GM19372 (cell line): ENCODE data around the gene COQ8B.
"Not testable (repeated sequence)": the region's sequence is repeated elsewhere in the genome, so short reads cannot be mapped to it uniquely, and the experiment has no call there.

ENCODE experiments used
- ATAC-seq: cut with Tn5 transposase; IDR thresholded peaks from one replicate; pipeline ENCODE4 v1.9.1; 2021; ENCODE audit warnings: mild to moderate bottlenecking, low read depth, moderate library complexity; ENCODE audit not compliant: unreplicated experiment

The COQ8B gene

GRCh38 chr19:40672573-40673299 lies 44.0 kb downstream of the COQ8B start:
- no peak for ATAC-seq

GRCh38 chr19:40672038-40672437 lies 44.6 kb downstream of the COQ8B start:
- no peak for ATAC-seq

GRCh38 chr19:40671404-40671803 lies 45.3 kb downstream of the COQ8B start:
- ATAC-seq = no peak

DNA sequence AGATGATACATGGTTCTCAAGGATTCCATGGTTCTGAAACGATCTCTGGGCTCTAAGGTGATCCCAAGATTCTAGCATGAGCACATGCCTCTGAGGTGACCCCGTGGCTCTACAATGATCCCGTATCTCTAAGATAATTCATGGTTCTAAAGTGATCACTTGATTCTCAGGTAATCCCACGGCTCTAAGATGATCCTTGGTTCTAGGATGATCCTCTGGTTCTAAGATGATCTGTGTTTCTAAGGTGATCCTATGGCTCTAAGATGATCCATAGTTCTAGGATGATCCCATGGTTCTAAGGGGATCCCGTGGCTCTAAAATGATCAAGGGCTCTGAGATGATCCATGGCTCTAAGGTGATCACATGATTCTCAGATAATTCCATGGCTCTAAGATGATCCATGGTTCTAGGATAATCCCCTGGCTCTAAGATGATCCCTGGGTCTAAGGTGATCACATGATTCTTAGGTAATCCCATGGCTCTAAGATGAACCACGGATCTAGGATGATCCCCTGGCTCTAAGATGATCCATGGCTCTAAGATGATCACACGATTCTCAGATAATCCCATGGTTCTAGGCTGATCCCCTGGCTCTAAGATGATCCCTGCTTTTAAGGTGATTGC lies 47.6 kb downstream of the COQ8B start:
- no peak for ATAC-seq

- no peak for ATAC-seq
These were observed 49.1 kb downstream of the COQ8B start for GRCh38 chr19:40667602-40668001.

DNA sequence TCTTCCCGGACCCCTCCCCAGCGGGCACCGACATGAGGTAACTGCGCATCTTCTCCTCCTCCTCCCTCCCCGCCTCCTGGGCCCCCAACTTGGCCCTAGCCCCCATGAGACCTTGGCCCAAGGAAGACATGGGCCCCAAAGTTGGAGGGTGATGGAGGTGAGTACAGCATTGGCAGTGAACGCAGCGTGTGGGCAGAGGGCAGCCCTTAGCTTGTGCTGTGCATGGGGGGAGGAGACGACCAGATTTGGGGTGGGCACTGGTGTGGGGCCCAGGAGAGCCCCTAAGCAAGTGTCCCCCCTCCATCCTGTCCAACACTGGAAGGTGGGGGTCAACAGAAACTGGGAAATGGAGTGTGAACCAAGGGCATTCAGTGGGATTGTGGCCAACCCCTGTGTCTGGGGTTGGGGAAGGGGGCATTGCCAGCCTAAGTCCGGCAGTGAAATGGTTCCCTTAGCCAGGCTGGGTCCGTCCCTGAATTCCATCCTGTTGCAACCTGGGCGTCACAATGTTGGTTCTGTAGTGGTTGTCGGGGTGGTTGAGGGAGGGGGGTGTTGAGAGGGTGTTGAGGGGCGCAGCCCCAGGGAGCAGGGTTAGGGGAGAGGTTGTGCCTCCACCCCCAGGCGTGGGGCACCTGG lies 49.8 kb downstream of the COQ8B start:
- no peak for ATAC-seq

- ATAC-seq = no peak
These were observed 52.7 kb downstream of the COQ8B start for GRCh38 chr19:40663695-40664692.

DNA sequence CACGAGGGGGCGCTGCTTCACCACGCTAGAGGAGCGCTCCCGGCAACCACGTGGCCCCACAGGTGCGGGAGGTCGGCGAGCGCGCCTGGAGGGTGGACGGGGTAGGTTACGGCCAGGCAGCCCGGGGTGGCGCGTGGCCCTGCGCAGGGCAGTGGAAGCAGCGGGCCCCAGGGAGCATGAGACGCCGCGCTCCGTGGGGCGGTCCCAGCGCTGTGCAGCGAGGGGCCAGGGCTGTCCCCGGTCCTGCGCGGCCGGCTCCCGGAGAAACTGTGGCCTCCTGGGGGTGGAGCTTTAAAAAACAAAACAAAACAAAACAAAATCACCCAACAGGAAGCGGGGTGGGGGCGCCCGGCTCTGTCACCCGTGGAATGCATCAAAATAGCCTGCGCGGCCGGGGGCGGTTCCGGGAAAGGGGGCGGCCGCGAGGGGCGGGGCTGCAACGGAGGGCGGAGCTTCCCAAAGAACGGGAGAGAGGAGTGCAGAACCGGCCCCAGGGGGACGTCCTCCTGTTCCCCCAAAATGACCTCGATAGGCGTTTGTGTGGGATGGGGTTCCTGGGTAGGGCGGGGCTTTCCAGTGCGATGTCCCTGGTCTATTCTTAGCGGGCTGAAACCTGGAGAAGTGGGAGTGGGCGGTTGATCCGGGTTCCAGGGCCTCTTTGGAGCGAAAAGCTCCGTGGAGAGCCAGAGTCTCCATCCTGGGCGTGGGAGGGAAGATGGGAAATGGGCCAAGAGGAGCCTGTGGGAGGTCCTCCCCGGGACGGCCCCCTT lies 53.6 kb downstream of the COQ8B start:
- peak; percentile 83 for ATAC-seq

- ATAC-seq = no peak
These were observed 55.1 kb downstream of the COQ8B start for GRCh38 chr19:40661616-40662015.

DNA sequence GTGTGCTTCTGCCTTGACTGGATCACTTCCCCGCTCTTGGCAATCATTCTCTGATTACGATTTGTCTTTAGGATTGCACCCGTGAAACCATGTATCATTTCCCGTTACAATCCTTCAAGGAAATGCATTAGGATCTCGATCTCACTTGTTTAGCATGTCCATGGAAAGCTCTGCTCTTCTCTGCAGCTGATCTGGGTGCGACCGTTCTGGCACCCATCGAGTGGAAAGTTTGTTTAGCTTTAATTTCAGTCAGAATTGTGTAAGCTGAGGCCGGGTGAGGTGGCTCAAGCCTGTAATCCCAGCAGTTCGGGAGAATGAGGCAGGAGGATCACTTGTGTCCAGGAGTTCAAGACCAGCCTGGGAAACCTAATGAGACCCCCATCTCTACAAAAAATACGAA lies 57.1 kb downstream of the COQ8B start:
- no peak for ATAC-seq

- no peak for ATAC-seq
These were observed 57.6 kb downstream of the COQ8B start for GRCh38 chr19:40659116-40659515.

DNA sequence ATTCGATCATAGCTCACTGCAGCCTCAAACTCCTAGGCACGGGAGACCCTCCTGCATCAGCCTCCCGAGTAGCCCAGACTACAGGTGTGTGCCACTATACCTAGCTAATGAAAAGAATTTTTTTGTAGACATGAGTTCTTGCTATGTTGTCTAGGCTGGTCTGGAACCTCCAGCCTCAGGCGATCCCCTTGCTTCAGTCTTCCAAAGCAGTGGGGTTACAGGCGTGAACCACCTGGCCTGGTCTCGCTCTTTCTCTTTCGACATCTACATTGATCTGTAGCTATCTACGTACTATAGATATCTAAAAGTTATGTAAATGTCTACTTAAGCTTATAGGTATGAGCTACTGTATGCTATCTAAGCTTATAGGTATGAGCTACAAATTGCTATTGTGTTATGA lies 58.7 kb downstream of the COQ8B start:
- ATAC-seq = no peak

DNA sequence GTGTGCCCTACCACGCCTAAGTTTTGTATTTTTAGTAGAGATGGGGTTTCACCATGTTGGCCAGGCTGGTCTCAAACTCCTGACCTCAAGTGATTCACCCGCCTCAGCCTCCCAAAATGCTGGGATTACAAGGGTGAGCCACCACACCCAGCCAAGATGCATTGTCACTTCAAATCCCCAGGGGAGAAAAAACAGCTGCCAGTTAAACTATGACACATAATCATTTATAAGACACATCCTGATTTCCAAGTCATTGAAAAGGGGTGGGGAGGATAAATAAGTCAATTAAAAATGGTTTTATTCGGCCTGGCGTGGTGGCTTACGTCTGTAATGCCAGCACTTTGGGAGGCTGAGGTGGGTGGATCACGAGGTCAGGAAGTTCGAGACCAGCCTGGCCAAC lies 61.0 kb downstream of the COQ8B start:
- not testable (repeated sequence) for ATAC-seq

GRCh38 chr19:40652303-40652702 lies 64.4 kb downstream of the COQ8B start:
- ATAC-seq = not testable (repeated sequence)

DNA sequence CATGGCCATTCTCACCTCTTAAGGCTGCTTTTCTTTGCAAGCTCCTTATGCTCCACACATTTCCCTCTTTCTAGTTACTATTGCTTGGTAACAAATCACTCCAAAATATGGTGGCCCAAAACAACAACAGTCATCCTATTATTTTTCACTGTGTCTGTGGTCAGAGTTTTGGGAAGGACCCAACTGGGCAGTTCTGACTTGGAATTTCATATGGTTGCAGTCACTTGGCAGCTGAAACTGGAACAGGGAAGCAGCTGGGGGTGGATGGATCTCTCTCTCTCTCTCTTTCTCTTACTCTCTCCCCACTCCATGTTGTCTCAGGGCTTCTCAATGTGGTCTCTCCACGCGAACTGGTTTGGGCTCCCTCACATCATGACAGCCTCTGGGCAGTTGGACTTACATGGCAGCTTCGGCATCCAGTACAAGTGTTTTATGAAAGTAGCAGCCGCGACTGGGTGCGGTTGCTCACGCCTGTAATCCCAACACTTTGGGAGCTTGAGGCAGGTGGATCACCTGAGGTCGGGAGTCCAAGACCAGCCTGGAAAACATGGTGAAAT lies 65.9 kb downstream of the COQ8B start:
- no peak for ATAC-seq

DNA sequence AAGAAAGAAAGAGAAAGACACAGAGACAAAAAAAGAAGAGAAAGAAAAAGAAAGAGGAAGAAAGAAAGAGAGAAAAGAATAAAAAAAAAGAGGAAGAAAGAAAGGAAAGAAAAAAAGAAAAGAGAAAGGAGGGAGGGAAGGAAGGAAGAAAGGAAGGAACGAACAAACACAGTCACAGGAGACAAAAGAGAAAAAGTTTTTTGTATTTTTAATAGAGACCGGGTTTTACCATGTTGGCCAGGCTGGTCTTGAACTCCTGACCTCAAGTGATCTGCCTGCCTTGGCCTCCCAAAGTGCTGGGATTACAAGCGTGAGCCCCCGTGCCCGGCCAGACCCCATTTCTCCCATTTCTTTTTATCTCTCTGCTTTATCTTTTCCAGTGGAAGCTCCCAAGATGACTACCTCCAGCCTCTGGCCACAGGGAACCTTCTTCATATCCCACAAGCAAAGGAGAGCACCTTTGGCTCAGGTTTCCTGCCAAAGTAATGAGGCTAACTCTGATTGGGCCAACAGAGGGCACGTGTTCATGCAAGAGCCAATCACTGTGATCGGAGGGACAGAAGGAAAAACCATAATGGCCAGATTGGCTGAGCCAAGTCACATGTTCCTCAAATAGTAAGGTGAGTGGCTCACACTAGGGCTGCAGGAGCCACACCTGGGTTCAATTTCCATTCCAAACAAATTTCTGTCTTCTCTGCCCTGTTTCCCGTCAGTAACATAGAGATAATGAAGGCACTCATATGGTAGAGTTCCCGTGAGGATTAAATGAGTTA lies 66.6 kb downstream of the COQ8B start:
- not testable (repeated sequence) for ATAC-seq

DNA sequence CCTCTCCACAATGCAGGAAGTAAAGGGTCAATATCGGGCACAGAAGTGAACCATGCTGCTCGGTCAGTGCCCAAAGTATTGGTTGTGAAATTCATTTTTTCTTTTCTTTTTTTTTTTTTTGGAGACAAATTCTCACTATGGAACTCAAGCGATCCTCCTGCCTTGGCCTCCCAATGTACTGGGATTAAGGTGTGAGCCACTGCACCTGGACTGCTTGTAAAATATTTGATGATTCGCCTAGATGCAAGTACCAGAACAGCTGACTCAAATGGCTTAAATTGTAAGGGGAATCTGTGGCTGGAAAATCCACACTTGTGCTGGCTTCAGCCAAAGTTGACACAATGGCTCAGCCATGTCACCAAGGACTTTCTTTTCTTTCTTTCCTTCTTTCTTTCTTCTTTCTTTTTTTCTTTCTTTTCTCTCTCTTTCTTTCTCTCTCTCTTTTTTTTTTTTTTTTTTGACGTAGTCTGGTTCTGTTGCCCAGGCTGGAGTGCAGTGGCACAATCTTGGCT lies 69.9 kb downstream of the COQ8B start:
- ATAC-seq = no peak

DNA sequence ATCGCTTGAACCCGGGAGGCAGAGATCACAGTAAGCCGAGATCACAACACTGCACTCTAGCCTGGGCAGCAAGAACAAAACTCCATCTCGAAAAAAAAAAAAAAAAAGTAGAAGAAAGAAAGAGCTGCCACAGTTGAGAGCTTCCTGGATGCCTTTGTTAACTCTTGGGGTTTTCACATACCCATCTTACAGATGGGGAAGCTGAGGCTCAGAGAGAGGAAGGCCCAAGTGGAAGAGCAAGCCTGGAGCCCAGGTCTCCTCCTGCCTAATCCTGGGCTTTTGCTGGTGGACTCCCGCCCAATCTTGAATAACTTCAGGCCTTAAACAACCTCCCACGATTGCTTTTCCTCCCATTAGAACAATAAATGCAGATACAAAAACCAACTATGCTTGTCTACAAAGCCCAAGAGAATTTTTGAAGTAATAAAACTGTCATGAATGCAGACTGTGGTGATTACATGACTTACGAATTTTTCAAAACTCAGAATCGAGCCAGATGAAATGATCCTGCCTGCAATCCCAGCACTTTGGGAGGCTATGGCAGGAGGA lies 73.9 kb downstream of the COQ8B start:
- no peak for ATAC-seq
